Progenitor cell of endocrine pancreas (in vitro differentiated cells): ENCODE data around the gene LRP2BP. TPM values are rescaled to one million over a fixed set of nuclear protein-coding genes. Genes with fewer than 3 reads are reported as not detected.

Experiments
- DNase-seq: peaks from one replicate; pipeline ENCODE4 v3.0.0; 2021; ENCODE audit warnings: low spot score; ENCODE audit not compliant: unreplicated experiment
- H3K27ac Mint-ChIP-seq: 2 replicates; pipeline ENCODE4 v1.8.0; 2021; ENCODE audit warnings: mild to moderate bottlenecking, moderate library complexity, mixed read lengths
- H3K27me3 Mint-ChIP-seq: 2 replicates; pipeline ENCODE4 v1.8.0; 2021; ENCODE audit warnings: mixed read lengths
- H3K36me3 Mint-ChIP-seq: 2 replicates; pipeline ENCODE4 v1.8.0; 2022; ENCODE audit warnings: mixed read lengths; ENCODE audit not compliant: insufficient read depth
- H3K4me1 Mint-ChIP-seq: 2 replicates; pipeline ENCODE4 v1.8.0; 2021; ENCODE audit warnings: low read depth, mixed read lengths
- H3K4me3 Mint-ChIP-seq: 2 replicates; pipeline ENCODE4 v1.8.0; 2021; ENCODE audit warnings: low read depth, mild to moderate bottlenecking, moderate library complexity, mixed read lengths
- H3K9me3 Mint-ChIP-seq: 2 replicates; pipeline ENCODE4 v1.8.0; 2021; ENCODE audit warnings: low read depth, mixed read lengths
- CTCF ChIP-seq: fragments of 200-600 bp; sonication (generic); IDR thresholded peaks from one replicate; pipeline ENCODE4 v1.5.0; 2021; ENCODE audit warnings: antibody characterized with exemption, mild to moderate bottlenecking; ENCODE audit not compliant: unreplicated experiment
- total RNA-seq: library from RNA; stranded (reverse); gene quantifications from 2 replicates; pipeline ENCODE4 v1.2.1, GENCODE V29; 2021

LRP2BP gene
- total RNA-seq, 1 donor from 2014 or later, result 0.17 TPM

DNA sequence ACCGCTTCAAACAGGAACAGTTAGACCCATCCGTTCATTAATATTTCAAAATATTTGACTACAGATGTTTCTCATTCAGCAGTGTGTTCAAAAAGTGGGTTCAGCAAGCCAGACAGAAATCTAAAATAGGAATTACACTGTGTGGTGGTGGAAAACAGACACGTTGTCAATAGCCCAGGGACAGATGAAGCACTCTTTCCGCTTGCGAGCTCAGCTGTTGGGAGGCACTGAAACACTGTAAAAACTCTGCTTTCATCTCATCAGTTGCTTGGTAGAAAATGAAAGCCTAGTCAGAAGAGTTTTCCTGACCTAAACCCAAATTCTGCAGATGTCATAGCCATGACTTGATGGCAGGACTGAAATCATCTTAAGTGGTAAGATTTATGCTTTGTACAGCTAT is 38.5 kb downstream of the LRP2BP start:
- peaks cover 10% of the 10 kb centered on the region for H3K36me3 Mint-ChIP-seq
- peaks cover 2% of the 10 kb centered on the region for H3K4me1 Mint-ChIP-seq
- no peaks in the 10 kb centered on the region for H3K27me3 Mint-ChIP-seq
- H3K9me3 Mint-ChIP-seq, result no peaks in the 10 kb centered on the region
- DNase-seq, result no peak
- no peak overlapping the region for H3K4me3 Mint-ChIP-seq
- no peak for TF ChIP-seq CTCF
- no peak overlapping the region for H3K27ac Mint-ChIP-seq

- no peak for DNase-seq
- TF ChIP-seq CTCF, result no peak
- H3K27ac Mint-ChIP-seq, result no peak overlapping the region
- no peaks in the 10 kb centered on the region for H3K27me3 Mint-ChIP-seq
- peaks cover 3% of the 10 kb centered on the region for H3K9me3 Mint-ChIP-seq
- H3K4me1 Mint-ChIP-seq, result no peaks in the 10 kb centered on the region
- no peak overlapping the region for H3K4me3 Mint-ChIP-seq
- H3K36me3 Mint-ChIP-seq, result peaks cover 29% of the 10 kb centered on the region
Measured at GRCh38 chr4:185352741-185353140, 43.0 kb downstream of the LRP2BP start.

DNA sequence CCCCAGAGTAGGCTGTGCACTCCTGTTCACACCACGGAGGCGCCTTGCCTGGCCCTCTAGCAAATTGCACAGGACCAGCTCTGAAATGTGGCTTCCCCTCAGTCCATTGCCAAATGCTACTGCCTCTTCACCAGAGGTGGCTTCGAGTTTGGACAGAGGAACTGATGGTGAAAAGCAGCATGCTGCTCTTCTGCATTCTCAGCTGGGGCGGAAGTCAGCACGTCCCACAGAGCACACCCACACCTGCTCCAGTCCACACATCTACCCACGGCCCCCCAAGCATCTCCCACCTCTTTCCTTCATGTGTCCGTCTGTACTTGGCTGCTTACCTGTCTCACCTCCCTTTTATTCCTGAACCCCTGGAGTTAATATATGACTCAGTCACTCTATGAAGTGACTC is 43.5 kb downstream of the LRP2BP start:
- TF ChIP-seq CTCF, result no peak
- Mint-ChIP-seq H3K4me1 (no peaks in the 10 kb centered on the region), H3K27ac (peak overlapping the region; percentile 11), H3K4me3 (no peak overlapping the region), H3K27me3 (no peaks in the 10 kb centered on the region), H3K9me3 (peaks cover 3% of the 10 kb centered on the region), H3K36me3 (peaks cover 26% of the 10 kb centered on the region)
- no peak for DNase-seq

DNA sequence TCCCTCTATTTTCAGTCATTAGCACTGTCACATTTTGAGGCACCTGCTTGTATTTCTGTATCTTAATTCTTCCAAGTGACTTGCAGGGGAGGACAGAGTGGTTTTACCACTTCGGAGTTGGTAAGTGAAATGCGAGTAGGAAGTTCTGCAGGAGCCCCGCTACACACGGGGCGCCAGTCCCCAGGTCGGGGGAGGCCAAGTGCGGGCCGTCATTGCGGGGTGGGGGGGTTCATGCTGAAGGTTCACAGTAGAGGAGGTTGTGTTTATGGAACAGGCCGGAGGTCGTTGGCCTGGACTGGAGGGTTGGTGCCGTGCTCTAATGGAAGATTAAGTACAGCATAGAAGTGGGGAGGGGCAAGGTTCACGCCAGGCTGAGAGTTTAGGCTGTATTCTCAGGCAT is 44.0 kb downstream of the LRP2BP start:
- no peaks in the 10 kb centered on the region for H3K27me3 Mint-ChIP-seq
- H3K9me3 Mint-ChIP-seq, result peaks cover 3% of the 10 kb centered on the region
- H3K36me3 Mint-ChIP-seq, result peaks cover 31% of the 10 kb centered on the region
- no peak overlapping the region for H3K27ac Mint-ChIP-seq
- DNase-seq, result no peak
- H3K4me3 Mint-ChIP-seq, result no peak overlapping the region
- no peaks in the 10 kb centered on the region for H3K4me1 Mint-ChIP-seq
- no peak for TF ChIP-seq CTCF

GRCh38 chr4:185346975-185347601 is 48.6 kb downstream of the LRP2BP start:
- H3K4me3 Mint-ChIP-seq, result no peak overlapping the region
- TF ChIP-seq CTCF, result no peak
- H3K9me3 Mint-ChIP-seq, result peaks cover 3% of the 10 kb centered on the region
- H3K27ac Mint-ChIP-seq, result no peak overlapping the region
- peaks cover 33% of the 10 kb centered on the region for H3K36me3 Mint-ChIP-seq
- no peak for DNase-seq
- H3K4me1 Mint-ChIP-seq, result no peaks in the 10 kb centered on the region
- no peaks in the 10 kb centered on the region for H3K27me3 Mint-ChIP-seq
